ENCODE data around the gene EDEM1.
"Not testable (repeated sequence)": the region's sequence is repeated elsewhere in the genome, so short reads cannot be mapped to it uniquely, and the experiment has no call there.

EDEM1 gene

GRCh38 chr3:5238545-5238944, 51.0 kb downstream of the EDEM1 start:
- no peak for DNase-seq

- no peak for DNase-seq
Observed at GRCh38 chr3:5239602-5240001, 52.1 kb downstream of the EDEM1 start.

DNA sequence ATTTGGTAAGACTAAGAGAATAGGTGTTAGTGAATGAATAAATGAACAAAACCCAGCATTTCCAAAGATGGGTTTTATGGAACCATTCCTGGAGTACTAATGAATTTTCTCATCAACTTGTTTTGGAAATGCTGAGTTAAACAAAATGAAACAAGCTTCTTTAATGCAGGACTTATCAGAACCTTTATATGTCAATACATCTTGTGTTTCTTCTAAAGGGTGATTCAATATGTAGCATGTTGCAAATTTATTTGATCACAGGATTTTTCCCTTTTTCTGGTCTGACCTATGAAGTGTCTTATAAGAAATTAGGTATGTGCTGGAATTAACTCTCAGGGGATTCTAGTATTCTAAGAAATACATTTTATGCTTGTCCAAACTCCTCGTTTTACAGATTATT, 53.2 kb downstream of the EDEM1 start:
- DNase-seq: no peak

DNA sequence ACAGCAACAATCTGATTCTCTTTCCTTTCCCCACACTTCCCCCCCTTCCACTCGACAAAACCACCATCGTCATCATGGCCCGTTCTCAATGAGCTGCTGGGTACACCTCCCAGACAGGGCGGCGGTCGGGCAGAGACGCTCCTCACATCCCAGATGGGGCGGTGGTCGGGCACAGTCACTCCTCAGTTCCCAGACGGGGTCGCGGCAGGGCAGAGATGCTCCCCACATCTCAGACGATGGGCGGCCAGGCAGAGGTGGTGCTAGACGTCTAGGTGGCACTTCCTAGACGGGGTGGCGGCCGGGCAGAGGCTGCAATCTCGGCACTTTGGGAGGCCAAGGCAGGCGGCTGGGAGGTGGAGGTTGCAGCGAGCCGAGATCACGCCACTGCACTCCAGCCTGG, 55.3 kb downstream of the EDEM1 start:
- DNase-seq: not testable (repeated sequence)

DNA sequence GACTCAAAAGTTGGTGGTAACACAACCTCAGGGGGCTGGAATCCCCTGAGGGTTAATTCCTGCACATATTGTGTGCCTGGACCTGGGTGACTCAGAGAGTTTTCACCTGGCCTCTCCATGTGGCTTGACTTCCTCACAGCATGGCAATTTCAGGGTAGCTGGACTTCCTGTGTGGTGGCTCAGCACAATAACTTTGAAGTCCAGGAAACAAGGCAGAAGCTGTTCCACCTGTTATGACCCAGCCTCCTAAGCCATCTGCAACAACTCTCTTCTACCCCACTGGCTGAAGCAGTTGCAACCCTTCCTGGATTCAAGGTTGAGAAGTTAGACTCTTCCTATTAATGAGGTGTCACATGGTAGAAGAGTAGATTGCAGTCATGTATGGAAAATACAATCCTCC, 58.4 kb downstream of the EDEM1 start:
- no peak for DNase-seq

- DNase-seq: no peak
Observed at GRCh38 chr3:5248822-5249221, 61.3 kb downstream of the EDEM1 start.

- no peak for DNase-seq
Observed at GRCh38 chr3:5250467-5251195, 63.1 kb downstream of the EDEM1 start.

DNA sequence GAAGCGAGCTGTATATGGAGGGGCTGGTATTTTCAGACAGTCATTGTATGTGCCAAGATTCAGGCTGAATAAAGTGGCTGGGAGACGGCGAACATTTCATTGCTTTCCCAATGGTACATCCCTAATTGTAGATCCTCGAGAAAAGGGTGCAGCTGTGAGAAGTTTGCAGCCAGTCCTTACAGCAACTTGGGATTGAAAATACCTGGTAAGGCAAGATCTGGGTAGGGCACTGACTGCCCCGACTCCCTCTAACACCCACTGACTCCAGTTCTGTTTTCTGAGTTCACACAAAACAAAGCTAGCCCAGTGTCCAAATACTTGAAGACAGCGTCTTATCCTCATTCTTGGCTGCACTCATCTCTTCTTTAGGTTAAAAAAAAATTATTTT, 63.7 kb downstream of the EDEM1 start:
- no peak for DNase-seq

DNA sequence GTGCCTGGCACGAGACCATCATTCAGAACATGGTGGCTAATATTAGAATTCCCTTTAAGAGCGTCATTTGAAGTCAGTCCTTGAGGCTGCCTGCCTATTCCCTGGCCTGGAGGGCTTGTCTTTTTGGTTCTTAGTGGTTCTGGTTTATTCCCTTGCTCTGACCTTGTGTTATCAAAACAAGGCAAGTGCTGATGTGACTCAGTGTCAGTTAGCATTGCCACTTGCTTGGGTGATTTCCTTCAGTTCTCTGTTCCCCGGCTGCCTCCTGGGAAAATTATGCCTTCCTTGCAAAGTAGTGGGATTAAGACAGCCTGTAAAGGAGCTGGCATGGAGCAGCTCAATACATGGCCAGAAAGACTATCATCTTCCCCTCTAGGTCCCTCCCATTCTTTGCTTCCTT, 64.6 kb downstream of the EDEM1 start:
- no peak for DNase-seq

- no peak for DNase-seq
Observed at GRCh38 chr3:5254281-5255048, 67.0 kb downstream of the EDEM1 start.

GRCh38 chr3:5255404-5256344, 68.2 kb downstream of the EDEM1 start:
- DNase-seq: no peak

DNA sequence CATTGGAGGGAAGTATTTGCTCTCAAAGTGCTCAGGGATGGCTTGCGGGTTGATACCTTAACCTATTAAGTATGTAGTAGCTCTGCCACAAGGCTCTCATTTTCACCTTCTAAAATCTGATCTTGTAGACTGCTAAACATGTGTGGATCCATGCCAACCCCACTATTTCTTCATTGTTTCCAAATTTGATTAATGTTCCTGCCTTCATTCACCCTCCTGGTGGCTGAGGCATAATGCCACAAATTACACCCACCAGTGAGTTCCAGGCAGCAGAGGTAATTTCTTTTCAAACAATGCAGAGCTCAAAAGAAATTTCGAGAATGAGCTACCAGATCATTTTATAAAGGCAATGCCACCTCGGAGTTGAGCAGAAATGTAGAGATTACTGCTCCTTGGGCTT, 71.0 kb downstream of the EDEM1 start:
- DNase-seq: no peak

GRCh38 chr3:5260992-5261501, 73.5 kb downstream of the EDEM1 start:
- DNase-seq: no peak

- no peak for DNase-seq
Observed at GRCh38 chr3:5262507-5262906, 75.0 kb downstream of the EDEM1 start.

GRCh38 chr3:5264093-5264600, 76.6 kb downstream of the EDEM1 start:
- DNase-seq: no peak

GRCh38 chr3:5264896-5265770, 77.6 kb downstream of the EDEM1 start:
- no peak for DNase-seq

GRCh38 chr3:5267252-5267651, 79.7 kb downstream of the EDEM1 start:
- DNase-seq: no peak

GRCh38 chr3:5267889-5268288, 80.4 kb downstream of the EDEM1 start:
- DNase-seq: no peak
